Activated CD8-positive, alpha-beta T cell treated with anti-CD3 and anti-CD28 coated beads, Interleukin-2, amount 10 ng/mL, durations not matched to agents 7 days and 5 days (primary cell): ENCODE measurements around the gene TMEM53. TPM values are rescaled to one million over a fixed set of nuclear protein-coding genes. Genes with fewer than 3 reads are reported as not detected.

ENCODE experiments used
- ATAC-seq: fragments of 150-1000 bp; cut with Tn5 transposase; one replicate; pipeline ENCODE4 v1.10.0; 2021; ENCODE audit warnings: moderate library complexity
- CTCF ChIA-PET: fragments of 350-600 bp; sonication (Branson Sonifier 250); formaldehyde crosslinking; loops from one replicate; lab custom pipeline; 2021; ENCODE audit warnings: antibody characterized with exemption; lab: Charles Lee
- POLR2A ChIA-PET: fragments of 350-600 bp; sonication (Branson Sonifier 250); formaldehyde crosslinking; loops from one replicate; lab custom pipeline; 2021; ENCODE audit warnings: antibody characterized with exemption; lab: Charles Lee
- DNase-seq: peaks from one replicate; pipeline ENCODE4 v3.0.0-alpha.2; 2020
- H3K27ac Mint-ChIP-seq: one replicate; pipeline ENCODE4 v1.8.0; 2021; ENCODE audit warnings: mild to moderate bottlenecking, mixed read lengths
- H3K27me3 Mint-ChIP-seq: one replicate; pipeline ENCODE4 v1.8.0; 2021; ENCODE audit warnings: low read depth, mixed read lengths
- H3K36me3 Mint-ChIP-seq: one replicate; pipeline ENCODE4 v1.8.0; 2021; ENCODE audit warnings: low read depth, mixed read lengths
- H3K4me1 Mint-ChIP-seq: one replicate; pipeline ENCODE4 v1.8.0; 2021; ENCODE audit warnings: low read depth, mixed read lengths
- H3K4me3 Mint-ChIP-seq: one replicate; pipeline ENCODE4 v1.8.0; 2021; ENCODE audit warnings: mild to moderate bottlenecking, mixed read lengths
- H3K9me3 Mint-ChIP-seq: one replicate; pipeline ENCODE4 v1.8.0; 2022; ENCODE audit warnings: mixed read lengths; ENCODE audit not compliant: insufficient read depth
- total RNA-seq, 2 experiments: library from RNA; stranded (reverse); gene quantifications; one replicate each; pipeline ENCODE4 v1.2.3, GENCODE V29; 2021

TMEM53 gene
- total RNA-seq, 2 experiments from 2014 or later, result 4.0 to 4.6 TPM

- CTCF ChIA-PET, result interaction anchor here (0.8 to 2.8 kb wide), 3 partner anchors 11 to 45 kb away, joined by 3 to 14 read pairs (median 10); no protein-coding TSS in a partner anchor
Measured at GRCh38 chr1:44698138-44698537, 23.9 kb upstream of the TMEM53 start.

GRCh38 chr1:44696789-44697345 lies 22.6 kb upstream of the TMEM53 start:
- Mint-ChIP-seq H3K4me1 (peaks cover 31% of the 10 kb centered on the region), H3K27me3 (no peaks in the 10 kb centered on the region), H3K27ac (peak overlapping the region; percentile 89), H3K9me3 (no peaks in the 10 kb centered on the region), H3K36me3 (no peaks in the 10 kb centered on the region), H3K4me3 (peak overlapping the region; percentile 42)
- peak; percentile 71 for DNase-seq
- CTCF ChIA-PET, result interaction anchor here (0.7 to 2.8 kb wide), 14 partner anchors 9 to 88 kb away, joined by 3 to 19 read pairs (median 6); partner anchors contain the start of genes ARMH1, RNU5D-1 and TMEM53
- peak; percentile 94 for ATAC-seq
- POLR2A ChIA-PET, result interaction anchor here (0.6 to 5.1 kb wide), 9 partner anchors 13 to 122 kb away, joined by 3 to 75 read pairs (median 5); partner anchors contain the start of genes ARMH1, RNU5D-1 and TMEM53

More at GRCh38 chr1:44698138-44698537, 23.9 kb upstream of the TMEM53 start:
- no peaks in the 10 kb centered on the region for H3K36me3 Mint-ChIP-seq
- H3K9me3 Mint-ChIP-seq, result no peaks in the 10 kb centered on the region
- H3K27ac Mint-ChIP-seq, result no peak overlapping the region
- H3K4me1 Mint-ChIP-seq, result peaks cover 31% of the 10 kb centered on the region
- H3K27me3 Mint-ChIP-seq, result no peaks in the 10 kb centered on the region
- DNase-seq (no peak), ATAC-seq (no peak)
- POLR2A ChIA-PET, result interaction anchor here (5.1 kb wide), 1 partner anchor 24 kb away, joined by 75 read pairs; no protein-coding TSS in a partner anchor
- H3K4me3 Mint-ChIP-seq, result no peak overlapping the region

DNA sequence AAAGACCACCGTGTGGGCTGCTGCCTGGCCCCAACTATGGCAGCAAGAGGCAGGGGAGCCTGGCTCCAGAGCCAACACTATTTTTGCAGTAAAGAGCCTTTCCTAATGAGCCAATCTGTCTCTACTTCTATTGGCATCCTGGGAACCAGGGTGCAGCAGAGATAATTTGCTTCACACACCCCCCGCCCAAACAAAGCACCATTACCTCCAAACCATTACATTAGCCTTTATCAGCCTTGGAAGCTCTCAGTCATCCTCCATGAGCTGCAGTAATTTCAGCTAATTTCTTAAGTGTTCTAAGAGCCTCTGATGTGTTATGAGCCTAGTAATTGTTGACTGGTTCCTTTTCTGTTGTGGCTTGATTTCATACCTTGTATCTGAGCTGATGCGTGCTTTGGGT lies 21.8 kb upstream of the TMEM53 start:
- Mint-ChIP-seq H3K4me1 (peaks cover 31% of the 10 kb centered on the region), H3K4me3 (no peak overlapping the region), H3K36me3 (no peaks in the 10 kb centered on the region), H3K9me3 (no peaks in the 10 kb centered on the region), H3K27me3 (peaks cover 4% of the 10 kb centered on the region), H3K27ac (peak overlapping the region; percentile 89)
- ChIA-PET CTCF (interaction anchor here (0.7 to 2.8 kb wide), 14 partner anchors 8 to 89 kb away, joined by 3 to 19 read pairs (median 6); partner anchors contain the start of genes ARMH1, RNU5D-1 and TMEM53), POLR2A (interaction anchor here (0.6 to 5.1 kb wide), 6 partner anchors 12 to 85 kb away, joined by 3 to 75 read pairs (median 8); partner anchors contain the start of genes ARMH1, RNU5D-1 and TMEM53)
- DNase-seq, result no peak
- ATAC-seq, result no peak

DNA sequence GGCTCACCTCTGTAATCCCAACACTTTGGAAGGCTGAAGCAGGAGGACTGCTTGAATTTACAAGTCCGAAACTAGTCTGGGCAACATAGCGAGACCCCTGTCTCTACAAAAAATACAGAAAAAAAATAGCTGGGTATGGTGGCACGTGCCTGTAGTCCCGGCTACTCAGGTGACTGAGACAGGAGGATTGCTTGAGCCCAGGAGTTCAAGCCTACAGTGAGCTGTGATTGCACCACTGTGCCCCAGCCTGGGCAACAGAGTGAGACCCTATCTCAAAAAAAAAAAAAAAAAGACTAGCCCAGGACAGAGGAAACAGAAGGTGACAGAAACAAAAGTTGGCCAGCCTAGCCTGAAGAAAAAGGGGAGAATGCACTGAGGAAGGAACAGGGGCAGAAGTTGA lies 21.4 kb upstream of the TMEM53 start:
- POLR2A ChIA-PET, result interaction anchor here (2.2 to 5.1 kb wide), 2 partner anchors 26 to 64 kb away, joined by 6 to 75 read pairs; no protein-coding TSS in a partner anchor
- no peak for DNase-seq
- Mint-ChIP-seq H3K4me3 (no peak overlapping the region), H3K36me3 (no peaks in the 10 kb centered on the region), H3K27ac (peak overlapping the region; percentile 57), H3K9me3 (no peaks in the 10 kb centered on the region), H3K4me1 (peaks cover 31% of the 10 kb centered on the region), H3K27me3 (peaks cover 4% of the 10 kb centered on the region)
- CTCF ChIA-PET, result interaction anchor here (0.9 to 2.8 kb wide), 7 partner anchors 8 to 43 kb away, joined by 3 to 19 read pairs (median 10); no protein-coding TSS in a partner anchor
- ATAC-seq, result no peak

GRCh38 chr1:44694863-44695478 lies 20.7 kb upstream of the TMEM53 start:
- H3K27me3 Mint-ChIP-seq, result peaks cover 4% of the 10 kb centered on the region
- POLR2A ChIA-PET, result interaction anchor here (5.1 kb wide), 1 partner anchor 27 kb away, joined by 75 read pairs; no protein-coding TSS in a partner anchor
- CTCF ChIA-PET, result interaction anchor here (2.4 to 2.8 kb wide), 2 partner anchors 12 to 20 kb away, joined by 12 to 19 read pairs; no protein-coding TSS in a partner anchor

GRCh38 chr1:44693900-44694299 lies 19.6 kb upstream of the TMEM53 start:
- Mint-ChIP-seq H3K9me3 (no peaks in the 10 kb centered on the region), H3K4me1 (peaks cover 31% of the 10 kb centered on the region), H3K27ac (no peak overlapping the region), H3K4me3 (no peak overlapping the region), H3K36me3 (no peaks in the 10 kb centered on the region), H3K27me3 (peaks cover 4% of the 10 kb centered on the region)
- ATAC-seq, result no peak
- ChIA-PET POLR2A (no interaction called here), CTCF (no interaction called here)
- no peak for DNase-seq

More at GRCh38 chr1:44694863-44695478, 20.7 kb upstream of the TMEM53 start:
- Mint-ChIP-seq H3K9me3 (no peaks in the 10 kb centered on the region), H3K4me3 (no peak overlapping the region), H3K4me1 (peaks cover 31% of the 10 kb centered on the region), H3K36me3 (no peaks in the 10 kb centered on the region), H3K27ac (peak overlapping the region; percentile 55)
- DNase-seq (no peak), ATAC-seq (no peak)

DNA sequence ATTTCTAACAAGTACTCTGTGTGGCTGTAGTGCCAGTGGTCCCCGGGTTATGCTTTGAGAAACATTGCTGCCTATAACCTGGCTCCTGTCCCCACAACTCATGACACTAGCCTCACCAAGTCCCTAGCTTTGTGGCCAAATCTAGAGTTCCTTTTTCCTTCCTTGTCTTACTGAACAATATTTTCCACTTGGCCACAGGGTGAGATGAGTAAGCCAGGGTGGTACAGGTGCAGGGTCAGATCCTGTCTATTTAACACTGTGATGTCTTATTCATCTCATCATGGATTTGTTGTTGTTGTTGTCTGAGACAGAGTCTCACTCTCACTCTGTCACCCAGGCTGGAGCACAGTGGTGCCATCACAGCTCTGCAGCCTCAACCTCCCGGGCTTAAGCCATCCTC lies 18.9 kb upstream of the TMEM53 start:
- peaks cover 7% of the 10 kb centered on the region for H3K27me3 Mint-ChIP-seq
- no peak overlapping the region for H3K27ac Mint-ChIP-seq
- CTCF ChIA-PET, result no interaction called here
- H3K36me3 Mint-ChIP-seq, result no peaks in the 10 kb centered on the region
- no peak for DNase-seq
- H3K4me3 Mint-ChIP-seq, result no peak overlapping the region
- H3K9me3 Mint-ChIP-seq, result no peaks in the 10 kb centered on the region
- POLR2A ChIA-PET, result interaction anchor here (2.0 kb wide), 1 partner anchor 29 kb away, joined by 12 read pairs; no protein-coding TSS in a partner anchor
- peaks cover 29% of the 10 kb centered on the region for H3K4me1 Mint-ChIP-seq
- peak; percentile 31 for ATAC-seq

DNA sequence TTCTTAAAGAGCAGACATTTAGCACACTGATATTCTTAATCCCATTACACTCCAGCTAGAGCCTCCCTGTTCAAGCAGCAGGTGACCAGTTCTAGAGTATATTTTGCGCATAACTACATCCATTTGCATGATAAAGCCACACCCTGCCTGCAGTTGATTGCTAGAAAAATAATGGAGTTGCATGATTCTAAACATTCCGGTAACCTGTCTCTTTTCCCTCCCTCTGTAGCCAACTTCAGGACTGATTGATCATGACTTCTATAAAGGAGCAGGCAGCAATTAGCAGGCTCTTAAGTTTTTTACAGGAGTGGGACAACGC lies 15.1 kb upstream of the TMEM53 start:
- ChIA-PET POLR2A (interaction anchor here (4.5 kb wide), 1 partner anchor 32 kb away, joined by 23 read pairs; no protein-coding TSS in a partner anchor), CTCF (interaction anchor here (1.5 kb wide), 1 partner anchor 37 kb away, joined by 3 read pairs; no protein-coding TSS in a partner anchor)
- DNase-seq, result no peak
- H3K9me3 Mint-ChIP-seq, result no peaks in the 10 kb centered on the region
- no peak overlapping the region for H3K4me3 Mint-ChIP-seq
- H3K27ac Mint-ChIP-seq, result no peak overlapping the region
- no peaks in the 10 kb centered on the region for H3K36me3 Mint-ChIP-seq
- peaks cover 10% of the 10 kb centered on the region for H3K4me1 Mint-ChIP-seq
- H3K27me3 Mint-ChIP-seq, result peaks cover 7% of the 10 kb centered on the region
- no peak for ATAC-seq

DNA sequence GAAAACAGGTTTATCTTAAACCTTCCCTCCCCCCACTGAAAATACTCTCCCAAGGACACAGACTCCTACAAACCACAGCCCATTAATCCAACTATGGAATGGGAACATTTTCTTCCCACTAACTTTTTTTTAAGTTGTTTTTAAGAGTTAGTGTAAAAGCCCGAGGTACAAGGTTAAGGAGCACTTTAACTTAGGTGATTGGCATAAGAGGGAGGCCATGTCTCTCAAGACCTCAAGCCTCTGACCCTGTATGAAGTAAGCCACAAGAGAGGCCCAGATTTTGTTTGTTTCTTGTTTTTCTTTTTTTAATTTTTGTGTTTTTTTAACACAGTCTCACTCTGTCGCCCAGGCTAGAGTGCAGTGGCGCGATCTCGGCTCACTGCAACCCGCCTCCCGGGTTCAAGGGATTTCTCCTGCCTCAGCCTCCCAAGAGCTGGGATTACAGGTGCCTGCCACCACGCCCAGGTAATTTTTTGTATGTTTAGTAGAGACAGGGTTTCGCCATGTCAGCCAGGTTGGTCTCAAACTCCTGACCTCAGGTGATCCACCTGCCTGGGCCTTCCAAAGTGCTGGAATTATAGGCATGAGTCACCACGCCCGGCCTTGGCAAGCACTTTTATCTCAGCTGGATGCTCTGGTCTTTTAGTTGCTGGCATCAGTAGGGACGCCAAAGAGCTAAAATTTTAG lies 14.6 kb upstream of the TMEM53 start:
- POLR2A ChIA-PET, result interaction anchor here (4.5 kb wide), 1 partner anchor 33 kb away, joined by 23 read pairs; no protein-coding TSS in a partner anchor
- Mint-ChIP-seq H3K27ac (no peak overlapping the region), H3K36me3 (no peaks in the 10 kb centered on the region), H3K4me3 (no peak overlapping the region), H3K4me1 (peaks cover 12% of the 10 kb centered on the region), H3K27me3 (peaks cover 7% of the 10 kb centered on the region), H3K9me3 (no peaks in the 10 kb centered on the region)
- ATAC-seq, result no peak
- CTCF ChIA-PET, result interaction anchor here (1.5 kb wide), 1 partner anchor 36 kb away, joined by 3 read pairs; no protein-coding TSS in a partner anchor
- no peak for DNase-seq

GRCh38 chr1:44685881-44686280 lies 11.6 kb upstream of the TMEM53 start:
- Mint-ChIP-seq H3K4me3 (no peak overlapping the region), H3K27me3 (peaks cover 2% of the 10 kb centered on the region), H3K27ac (no peak overlapping the region), H3K4me1 (peaks cover 8% of the 10 kb centered on the region), H3K9me3 (no peaks in the 10 kb centered on the region), H3K36me3 (no peaks in the 10 kb centered on the region)
- DNase-seq, result no peak
- ChIA-PET POLR2A (interaction anchor here (1.0 kb wide), 1 partner anchor 36 kb away, joined by 6 read pairs; no protein-coding TSS in a partner anchor), CTCF (interaction anchor here (1.8 kb wide), 1 partner anchor 33 kb away, joined by 5 read pairs; no protein-coding TSS in a partner anchor)
- no peak for ATAC-seq

- DNase-seq, result no peak
- no peak overlapping the region for H3K4me3 Mint-ChIP-seq
- ATAC-seq, result no peak
- no peaks in the 10 kb centered on the region for H3K9me3 Mint-ChIP-seq
- H3K27ac Mint-ChIP-seq, result no peak overlapping the region
- peaks cover 2% of the 10 kb centered on the region for H3K27me3 Mint-ChIP-seq
- ChIA-PET CTCF (no interaction called here), POLR2A (interaction anchor here (1.0 kb wide), 1 partner anchor 36 kb away, joined by 6 read pairs; no protein-coding TSS in a partner anchor)
- H3K4me1 Mint-ChIP-seq, result peaks cover 8% of the 10 kb centered on the region
- no peaks in the 10 kb centered on the region for H3K36me3 Mint-ChIP-seq
Measured at GRCh38 chr1:44685218-44685617, 10.9 kb upstream of the TMEM53 start.
